ENCODE results near the gene DHX38. TPM values are rescaled to one million over a fixed set of nuclear protein-coding genes. Genes with fewer than 3 reads are reported as not detected.
"Not testable (repeated sequence)": the region's sequence is repeated elsewhere in the genome, so short reads cannot be mapped to it uniquely, and the experiment has no call there.

Gene DHX38
- total RNA-seq: 38.1 TPM
- long read RNA-seq, full-length matches to known transcripts: 21 of 50 reads
- long read RNA-seq, partial matches to known transcripts: 18 of 50 reads
- long read RNA-seq, other reads (novel, unspliced or antisense): 11 of 50 reads

DNA sequence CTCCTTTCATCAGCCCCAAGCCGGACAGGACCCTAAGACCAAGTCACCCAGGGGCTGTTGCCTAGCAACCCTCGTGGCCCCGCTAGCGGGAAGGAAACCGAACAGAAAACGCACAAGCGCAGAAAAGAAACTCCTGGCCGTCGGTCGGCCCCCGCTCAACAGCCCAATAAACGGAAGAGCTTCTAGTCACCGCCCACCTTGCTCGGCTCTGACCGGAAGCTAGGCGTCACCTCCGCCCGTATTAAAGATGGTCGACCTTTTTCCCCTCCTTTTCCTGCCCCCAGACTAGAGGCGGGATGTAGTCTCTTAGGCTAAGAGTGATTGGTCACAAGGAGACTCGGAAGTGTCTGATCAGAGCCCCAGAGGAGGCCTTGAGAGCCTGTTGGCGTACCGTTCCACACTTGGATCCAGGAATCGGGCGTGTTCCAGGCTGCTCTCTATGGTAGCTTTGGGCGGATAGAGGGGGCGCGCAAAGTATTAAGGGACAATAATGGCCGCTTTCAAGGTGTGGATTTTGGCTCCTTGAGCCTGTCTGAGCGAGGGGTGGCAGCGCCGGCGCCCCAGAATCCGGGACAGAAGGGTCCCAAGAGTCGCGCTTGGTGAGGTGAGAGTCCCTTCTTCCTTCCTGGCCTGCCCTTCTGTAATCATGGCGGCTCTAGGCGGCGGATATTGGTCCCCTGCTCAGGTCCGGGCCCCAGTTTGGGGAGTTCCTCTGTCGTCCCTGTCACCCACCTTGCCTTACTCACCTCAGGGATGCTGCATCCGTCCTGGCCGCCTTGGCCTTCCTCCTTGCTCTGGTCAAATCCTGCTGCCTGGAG is at the start of gene DHX38, which contains the start of gene TXNL4B:
DHX38 (plus strand) TSS at position 400 of the 818 bp plus-strand sequence. CDS start 2,311 bp downstream, outside the sequence.
TXNL4B (minus strand) TSS at position 173 of the 818 bp plus-strand sequence. CDS start 2,871 bp downstream, outside the sequence.
- peak; percentile 99 for ATAC-seq (ENCODE audit: poor library complexity)
- peak; percentile 95 for DNase-seq
- intact Hi-C loops (cut with DNase I): no loop called here

DNA sequence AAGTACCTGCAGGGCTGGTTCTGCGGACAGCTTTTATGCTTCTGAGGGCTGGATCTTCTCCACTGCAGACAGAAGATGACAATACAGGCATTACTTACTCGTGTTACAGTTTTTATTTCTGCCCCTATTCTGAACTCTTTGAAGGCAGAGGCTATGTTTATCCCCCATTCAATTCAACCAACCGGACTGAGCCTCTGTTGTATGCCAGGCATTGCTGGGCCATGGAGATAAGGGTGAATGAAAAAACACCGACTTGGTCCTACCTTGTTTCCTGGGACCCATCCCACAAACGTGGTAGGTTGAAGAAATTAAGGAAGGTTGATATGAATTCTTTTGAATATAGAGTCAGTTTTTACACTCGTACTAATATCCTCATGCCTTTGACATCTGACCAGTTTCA is 49.4 kb upstream of the DHX38 start:
- intact Hi-C loops (cut with DNase I): no loop called here
- DNase-seq (no peak), ATAC-seq (ENCODE audit: poor library complexity) (no peak)

DNA sequence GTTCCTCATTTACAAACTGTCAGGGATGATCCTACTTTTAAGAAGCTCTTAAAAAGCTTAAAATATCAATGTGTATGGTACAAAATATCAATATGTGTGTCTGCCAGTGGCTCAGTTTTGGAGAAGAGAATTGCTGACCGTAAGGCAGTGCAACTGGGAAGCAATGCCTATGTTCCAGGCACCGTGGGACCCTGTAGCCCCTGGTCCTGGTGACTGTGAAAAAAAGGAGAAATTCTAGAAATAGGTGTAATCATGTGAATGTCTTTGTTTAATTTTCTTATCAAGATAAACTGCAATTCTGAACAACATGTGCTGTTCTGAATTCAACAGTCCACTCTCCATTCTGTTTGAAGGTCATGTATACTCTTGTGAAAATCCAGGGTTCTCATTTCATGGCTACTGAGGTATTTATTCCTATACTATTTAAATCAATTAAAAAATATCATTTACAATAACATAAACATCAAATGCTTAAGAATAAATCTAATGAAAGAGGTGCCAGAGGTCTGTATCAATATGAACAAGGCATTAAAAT is 48.8 kb upstream of the DHX38 start:
- ATAC-seq (ENCODE audit: poor library complexity) (no peak), DNase-seq (no peak)
- intact Hi-C loops (cut with DNase I): no loop called here

GRCh38 chr16:72049110-72049509 is 44.5 kb upstream of the DHX38 start:
- no peak for DNase-seq
- no peak for ATAC-seq (ENCODE audit: poor library complexity)
- intact Hi-C loops (cut with DNase I): no loop called here

DNA sequence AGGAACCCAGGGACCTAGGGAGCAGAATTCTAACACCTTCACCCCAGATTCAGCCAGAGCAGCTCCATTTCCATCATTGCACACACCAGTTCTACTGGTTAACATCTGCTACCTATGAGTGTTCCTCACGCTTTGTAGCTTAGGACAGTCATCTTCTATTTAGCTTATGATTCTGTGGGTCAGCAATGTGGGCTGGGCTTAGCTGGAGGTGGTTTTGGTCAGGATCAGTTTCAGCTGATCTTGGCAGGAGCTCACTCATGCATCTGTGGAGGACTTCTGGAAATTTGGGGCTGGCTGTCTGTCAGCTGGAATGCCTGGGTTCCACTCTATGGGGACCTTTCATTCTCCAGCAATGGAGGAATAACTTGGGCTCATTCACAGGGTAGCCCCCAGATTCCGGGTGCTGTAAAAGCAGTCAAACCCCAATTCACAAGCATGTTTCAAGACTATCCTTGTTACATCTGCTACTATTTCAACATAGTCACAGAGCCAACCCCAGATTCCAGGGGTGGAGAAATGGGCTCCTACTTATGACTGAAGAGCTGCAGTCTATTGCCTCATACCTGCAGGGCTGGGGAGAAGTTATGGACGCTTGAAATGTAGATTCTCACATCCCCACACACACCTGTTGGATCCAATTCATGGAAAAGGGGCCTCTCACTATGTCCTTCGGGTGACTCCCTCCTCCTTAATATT is 42.7 kb upstream of the DHX38 start:
- ATAC-seq (ENCODE audit: poor library complexity) (peak; percentile 62), DNase-seq (peak; percentile 44)
- intact Hi-C loops (cut with DNase I): no loop called here

GRCh38 chr16:72051818-72052217 is 41.8 kb upstream of the DHX38 start:
- ATAC-seq (ENCODE audit: poor library complexity) (peak; percentile 72), DNase-seq (no peak)
- intact Hi-C loops (cut with DNase I): no loop called here

DNA sequence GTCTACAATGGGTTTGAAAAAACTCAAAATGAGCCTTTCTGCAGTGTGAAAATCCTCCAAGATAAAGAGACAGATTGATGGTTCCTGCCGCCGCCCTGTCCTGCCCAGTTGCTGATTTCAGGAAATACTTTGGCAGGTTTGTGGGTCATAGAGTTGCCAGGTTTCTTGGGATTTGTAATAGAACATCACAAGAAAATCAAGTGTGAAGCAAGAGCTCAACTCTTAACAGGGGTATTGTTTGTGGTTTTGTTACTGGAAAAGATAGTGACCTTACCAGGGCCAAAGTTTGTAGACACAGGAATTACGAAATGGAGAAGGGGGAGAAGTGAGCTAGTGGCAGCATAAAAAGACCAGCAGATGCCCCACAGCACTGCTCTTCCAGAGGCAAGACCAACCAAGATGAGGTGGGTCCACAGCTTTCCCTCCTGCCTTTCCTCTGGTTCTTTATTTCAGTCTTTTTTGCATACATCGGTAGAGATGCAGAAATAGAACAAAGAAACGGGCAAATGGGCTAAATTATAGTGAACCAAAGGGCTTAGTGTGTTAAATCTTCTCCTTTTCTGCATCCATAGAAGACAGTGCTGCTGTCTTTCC is 39.3 kb upstream of the DHX38 start, which contains the start of gene HP:
HP (plus strand) TSS at position 252 of the 594 bp plus-strand sequence; CDS start at position 400, 148 bp downstream.
- intact Hi-C loops (cut with DNase I); DNase-seq; ATAC-seq (ENCODE audit: poor library complexity): not testable (repeated sequence)

- ATAC-seq (ENCODE audit: poor library complexity): no peak
- intact Hi-C loops (cut with DNase I): no loop called here
- no peak for DNase-seq
Observed at GRCh38 chr16:72055911-72056310, 37.7 kb upstream of the DHX38 start.

- ATAC-seq (ENCODE audit: poor library complexity): peak; percentile 71
- intact Hi-C loops (cut with DNase I); DNase-seq: not testable (repeated sequence)
Observed at GRCh38 chr16:72057313-72057712, 36.3 kb upstream of the DHX38 start.

- intact Hi-C loops (cut with DNase I); DNase-seq: not testable (repeated sequence)
- ATAC-seq (ENCODE audit: poor library complexity): peak; percentile 48
Observed at GRCh38 chr16:72059060-72059459, 34.6 kb upstream of the DHX38 start.

DNA sequence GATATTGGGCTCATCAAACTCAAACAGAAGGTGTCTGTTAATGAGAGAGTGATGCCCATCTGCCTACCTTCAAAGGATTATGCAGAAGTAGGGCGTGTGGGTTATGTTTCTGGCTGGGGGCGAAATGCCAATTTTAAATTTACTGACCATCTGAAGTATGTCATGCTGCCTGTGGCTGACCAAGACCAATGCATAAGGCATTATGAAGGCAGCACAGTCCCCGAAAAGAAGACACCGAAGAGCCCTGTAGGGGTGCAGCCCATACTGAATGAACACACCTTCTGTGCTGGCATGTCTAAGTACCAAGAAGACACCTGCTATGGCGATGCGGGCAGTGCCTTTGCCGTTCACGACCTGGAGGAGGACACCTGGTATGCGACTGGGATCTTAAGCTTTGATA is 33.2 kb upstream of the DHX38 start:
- intact Hi-C loops (cut with DNase I): no loop called here
- ATAC-seq (ENCODE audit: poor library complexity) (no peak), DNase-seq (no peak)

DNA sequence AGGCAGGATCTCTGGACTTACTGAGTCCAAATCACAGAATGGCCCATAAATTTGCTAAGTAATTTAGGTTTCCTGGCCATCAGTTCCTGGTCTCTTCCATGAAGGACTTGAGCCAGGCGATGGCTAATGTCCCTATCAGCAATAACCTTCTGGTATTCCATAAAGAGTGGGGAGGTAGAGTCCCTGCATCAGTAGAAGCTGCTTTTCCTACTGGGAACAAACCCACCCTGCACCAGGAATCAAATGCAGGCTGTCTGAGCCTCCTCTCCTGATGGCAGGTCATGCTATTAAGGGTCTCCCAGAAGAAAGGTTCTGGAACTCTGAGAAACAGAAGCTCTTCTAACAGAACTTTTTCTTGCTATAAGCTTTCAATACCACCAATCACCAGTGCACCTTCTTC is 32.1 kb upstream of the DHX38 start:
- no peak for ATAC-seq (ENCODE audit: poor library complexity)
- intact Hi-C loops (cut with DNase I): no loop called here

DNA sequence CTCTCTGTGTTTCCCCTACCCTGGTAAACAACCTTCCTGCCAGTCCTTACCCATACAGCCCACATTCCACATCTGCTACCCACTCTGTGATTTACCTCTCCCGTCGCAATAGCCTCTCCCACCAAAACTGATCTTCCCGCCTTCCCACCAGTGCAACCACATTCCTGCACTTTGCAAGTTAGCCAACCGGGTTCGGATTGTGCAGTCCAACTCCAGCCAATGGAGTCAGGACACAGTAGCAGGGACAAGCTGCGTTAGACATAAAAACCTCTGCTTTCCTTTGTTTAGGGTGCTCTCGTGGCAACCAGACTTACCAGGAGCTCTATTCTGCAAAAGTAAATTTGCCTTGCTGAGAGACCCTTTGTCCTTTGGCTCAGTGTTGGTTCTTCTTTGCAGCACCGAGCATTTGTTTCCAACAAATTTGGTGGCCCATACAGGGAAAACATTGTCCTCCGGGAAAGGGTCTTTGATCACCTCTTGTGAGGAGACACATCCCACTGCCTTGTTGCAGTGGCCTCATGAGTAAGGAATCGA is 29.2 kb upstream of the DHX38 start:
- ATAC-seq (ENCODE audit: poor library complexity) (no peak), DNase-seq (no peak)
- intact Hi-C loops (cut with DNase I): no loop called here

More for the DNA sequence above, 32.1 kb upstream of the DHX38 start:
- DNase-seq: no peak

GRCh38 chr16:72066747-72067146 is 26.9 kb upstream of the DHX38 start:
- ATAC-seq (ENCODE audit: poor library complexity) (peak; percentile 82), DNase-seq (no peak)
- intact Hi-C loops (cut with DNase I): loop anchor here (2.0 kb wide), 1 partner anchor 32 kb away; no protein-coding TSS in a partner anchor

GRCh38 chr16:72068930-72069329 is 24.7 kb upstream of the DHX38 start:
- DNase-seq (no peak), ATAC-seq (ENCODE audit: poor library complexity) (no peak)
- intact Hi-C loops (cut with DNase I): no loop called here

DNA sequence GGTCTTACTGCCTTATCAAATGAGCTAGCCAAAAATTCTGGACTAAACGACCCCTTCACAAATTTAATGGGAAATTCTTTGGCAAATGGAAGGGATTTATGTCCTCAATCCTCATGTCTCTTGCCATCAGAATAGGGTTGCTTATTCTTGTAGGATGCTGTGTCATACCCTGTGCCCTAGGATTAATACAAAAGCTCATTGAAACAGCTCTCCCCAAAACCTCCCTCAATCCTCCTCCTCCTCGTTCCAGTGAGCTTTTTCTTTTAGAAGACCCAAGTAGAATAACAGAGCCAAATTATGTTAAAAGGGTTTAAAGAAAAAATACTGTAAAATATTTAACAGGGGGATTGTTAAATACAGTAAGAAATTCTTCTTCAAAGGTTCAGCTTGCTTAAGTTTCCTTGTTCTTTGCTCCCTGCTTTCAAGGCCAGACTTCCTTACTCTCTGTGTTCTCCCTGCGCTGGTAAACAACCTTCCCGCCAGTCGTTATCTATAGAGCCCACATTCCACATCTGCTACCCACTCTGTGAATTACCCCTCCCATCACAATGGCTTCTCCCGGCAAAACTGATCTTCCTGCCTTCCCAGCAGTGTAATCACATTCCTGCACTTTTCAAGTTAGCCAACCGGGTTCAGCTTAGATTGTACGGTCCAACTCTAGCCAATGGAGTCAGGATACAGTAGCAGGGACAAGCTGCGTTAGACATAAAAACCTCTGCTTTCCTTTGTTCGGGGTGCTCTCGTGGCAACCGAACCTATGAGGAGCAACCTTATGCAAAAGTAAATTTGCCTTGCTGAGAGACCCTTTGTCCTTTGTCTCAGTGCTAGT is 20.9 kb upstream of the DHX38 start:
- DNase-seq (no peak), ATAC-seq (ENCODE audit: poor library complexity) (peak; percentile 72)
- intact Hi-C loops (cut with DNase I): no loop called here

- intact Hi-C loops (cut with DNase I): no loop called here
- peak; percentile 90 for ATAC-seq (ENCODE audit: poor library complexity)
- peak; percentile 72 for DNase-seq
Observed at GRCh38 chr16:72073560-72074230, 20.0 kb upstream of the DHX38 start.

All from Right ventricle myocardium superior (tissue), 1 donor.